GOT3 (cell line): Measurements from ENCODE around the gene IGFBP1.
"Not testable (repeated sequence)": the region's sequence is repeated elsewhere in the genome, so short reads cannot be mapped to it uniquely, and the experiment has no call there.

Experiments used
- DNase-seq: peaks from one replicate; lab custom pipeline; 2025; ENCODE audit warnings: mixed read lengths; lab: John Stamatoyannopoulos, UW

IGFBP1 gene

GRCh38 chr7:45938626-45939302 lies 50.5 kb downstream of the IGFBP1 start:
- no peak for DNase-seq

DNA sequence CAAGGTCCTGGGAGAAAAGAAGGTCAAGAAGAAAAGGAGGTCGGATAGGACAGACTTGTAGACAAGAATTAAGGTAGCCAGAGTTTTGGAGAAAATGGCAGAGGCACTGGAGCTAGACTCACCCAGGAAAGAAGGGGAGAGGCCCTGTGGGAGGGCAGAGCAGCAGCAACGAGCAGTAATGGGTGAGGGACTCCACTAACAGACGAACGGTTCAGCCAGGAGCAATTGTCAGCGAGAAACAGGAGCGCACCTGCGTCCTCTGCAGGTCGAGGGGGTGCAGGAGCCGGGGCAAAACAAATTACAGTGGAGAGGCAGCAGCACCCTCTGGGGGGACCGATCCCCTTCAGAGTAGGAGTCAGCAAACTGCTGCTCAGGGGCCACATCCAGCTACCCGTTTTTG lies 51.3 kb downstream of the IGFBP1 start:
- no peak for DNase-seq

GRCh38 chr7:45940237-45940781 lies 52.0 kb downstream of the IGFBP1 start:
- not testable (repeated sequence) for DNase-seq

- no peak for DNase-seq
Measured at GRCh38 chr7:45940939-45941338, 52.7 kb downstream of the IGFBP1 start.
